Measurements from ENCODE around the gene MYO1B.

MYO1B gene

GRCh38 chr2:191417746-191418145 lies 172.5 kb downstream of the MYO1B start:
- no peak overlapping the region for H2AFZ ChIP-seq (ENCODE audit: low read depth, low read length)
- H3K14ac ChIP-seq (ENCODE audit: low read length in 2 of 2): no peak overlapping the region
- 97% methylated on average over 6 of the region's 7 CpGs for WGBS
- peaks cover 5% of the 10 kb centered on the region for H3K79me1 ChIP-seq (replicated peaks; ENCODE audit: low read length, poor library complexity, severe bottlenecking)
- H2BK120ac ChIP-seq (ENCODE audit: low read depth, low read length): no peak overlapping the region
- H3K4me1 ChIP-seq (ENCODE audit: control insufficient read depth, insufficient read depth, low read depth, low read length): no peaks in the 10 kb centered on the region
- H2AK5ac ChIP-seq (ENCODE audit: low read length, severe bottlenecking): no peak overlapping the region
- no peak overlapping the region for H4K8ac ChIP-seq (ENCODE audit: low read length)
- H3K4ac ChIP-seq (ENCODE audit: low read depth in 1 of 2, low read length in 2 of 2): no peak overlapping the region
- peak; percentile 8 for DNase-seq
- H3K36me3 ChIP-seq (ENCODE audit: control insufficient read depth in 1 of 2, insufficient read depth in 2 of 2, low read depth in 1 of 2, low read length in 2 of 2): peaks cover 21 to 95% of the 10 kb centered on the region in 2 experiments
- no peaks in the 10 kb centered on the region for H3K27me3 ChIP-seq (ENCODE audit: control insufficient read depth in 1 of 2, insufficient read depth in 1 of 2, low read length in 2 of 2)
- H3K4me3 ChIP-seq (ENCODE audit: insufficient read depth in 1 of 2, low read depth in 1 of 2, low read length in 2 of 2): no peak overlapping the region
- H4K91ac ChIP-seq (ENCODE audit: low read length): no peak overlapping the region
- H2BK15ac ChIP-seq (ENCODE audit: low read depth, poor library complexity, severe bottlenecking): no peak overlapping the region
- no peaks in the 10 kb centered on the region for H3K9me3 ChIP-seq (ENCODE audit: control insufficient read depth, low read length)
- H3K9ac ChIP-seq (ENCODE audit: low read length): no peak overlapping the region
- no peak overlapping the region for H2BK12ac ChIP-seq (ENCODE audit: low read length in 2 of 2)
- no peak overlapping the region for H3K27ac ChIP-seq (ENCODE audit: low read length, poor library complexity, severe bottlenecking)
- peak overlapping the region in 1 of 2 experiments; percentile 59 for H3K23ac ChIP-seq (ENCODE audit: low read length in 2 of 2)
- H2BK5ac ChIP-seq (ENCODE audit: low read depth, low read length, poor library complexity, severe bottlenecking): no peak overlapping the region
- no peak overlapping the region for H3K4me2 ChIP-seq (ENCODE audit: low read length, poor library complexity, severe bottlenecking)
- H3K18ac ChIP-seq (ENCODE audit: low read depth in 1 of 2, low read length in 2 of 2): no peak overlapping the region

GRCh38 chr2:191421950-191422349 lies 176.7 kb downstream of the MYO1B start:
- H3K4ac ChIP-seq (ENCODE audit: low read depth in 1 of 2, low read length in 2 of 2): no peak overlapping the region
- WGBS: 98% methylated on average over 2 of the region's 2 CpGs
- H3K27ac ChIP-seq (ENCODE audit: low read length, poor library complexity, severe bottlenecking): no peak overlapping the region
- peak; percentile 33 for DNase-seq
- H2BK12ac ChIP-seq (ENCODE audit: low read length in 2 of 2): no peak overlapping the region
- no peak overlapping the region for H3K4me3 ChIP-seq (ENCODE audit: insufficient read depth in 1 of 2, low read depth in 1 of 2, low read length in 2 of 2)
- no peak overlapping the region for H3K9ac ChIP-seq (ENCODE audit: low read length)
- H2AK5ac ChIP-seq (ENCODE audit: low read length, severe bottlenecking): no peak overlapping the region
- H2BK120ac ChIP-seq (ENCODE audit: low read depth, low read length): no peak overlapping the region
- peak overlapping the region in 1 of 2 experiments; percentile 24 for H3K18ac ChIP-seq (ENCODE audit: low read depth in 1 of 2, low read length in 2 of 2)
- no peak overlapping the region for H2AFZ ChIP-seq (ENCODE audit: low read depth, low read length)
- H3K14ac ChIP-seq (ENCODE audit: low read length in 2 of 2): no peak overlapping the region
- H4K8ac ChIP-seq (ENCODE audit: low read length): no peak overlapping the region
- peaks cover 3% of the 10 kb centered on the region for H3K79me1 ChIP-seq (replicated peaks; ENCODE audit: low read length, poor library complexity, severe bottlenecking)
- H3K27me3 ChIP-seq (ENCODE audit: control insufficient read depth in 1 of 2, insufficient read depth in 1 of 2, low read length in 2 of 2): no peaks in the 10 kb centered on the region
- no peak overlapping the region for H3K23ac ChIP-seq (ENCODE audit: low read length in 2 of 2)
- H2BK5ac ChIP-seq (ENCODE audit: low read depth, low read length, poor library complexity, severe bottlenecking): no peak overlapping the region
- H3K4me1 ChIP-seq (ENCODE audit: control insufficient read depth, insufficient read depth, low read depth, low read length): no peaks in the 10 kb centered on the region
- no peak overlapping the region for H3K4me2 ChIP-seq (ENCODE audit: low read length, poor library complexity, severe bottlenecking)
- peaks cover 24 to 96% of the 10 kb centered on the region in 2 experiments for H3K36me3 ChIP-seq (ENCODE audit: control insufficient read depth in 1 of 2, insufficient read depth in 2 of 2, low read depth in 1 of 2, low read length in 2 of 2)
- H2BK15ac ChIP-seq (ENCODE audit: low read depth, poor library complexity, severe bottlenecking): no peak overlapping the region
- no peak overlapping the region for H4K91ac ChIP-seq (ENCODE audit: low read length)
- H3K9me3 ChIP-seq (ENCODE audit: control insufficient read depth, low read length): no peaks in the 10 kb centered on the region

GRCh38 chr2:191427031-191427430 lies 181.8 kb downstream of the MYO1B start:
- H3K36me3 ChIP-seq (ENCODE audit: control insufficient read depth in 1 of 2, insufficient read depth in 2 of 2, low read depth in 1 of 2, low read length in 2 of 2): peaks cover 8 to 49% of the 10 kb centered on the region in 2 experiments
- no peak overlapping the region for H3K4me2 ChIP-seq (ENCODE audit: low read length, poor library complexity, severe bottlenecking)
- no peak overlapping the region for H3K4ac ChIP-seq (ENCODE audit: low read depth in 1 of 2, low read length in 2 of 2)
- peaks cover 2% of the 10 kb centered on the region for H3K79me1 ChIP-seq (replicated peaks; ENCODE audit: low read length, poor library complexity, severe bottlenecking)
- no peaks in the 10 kb centered on the region for H3K4me1 ChIP-seq (ENCODE audit: control insufficient read depth, insufficient read depth, low read depth, low read length)
- no peak overlapping the region for H2BK15ac ChIP-seq (ENCODE audit: low read depth, poor library complexity, severe bottlenecking)
- no peak overlapping the region for H2BK5ac ChIP-seq (ENCODE audit: low read depth, low read length, poor library complexity, severe bottlenecking)
- H2AK5ac ChIP-seq (ENCODE audit: low read length, severe bottlenecking): no peak overlapping the region
- 91% methylated on average over 4 of the region's 4 CpGs for WGBS
- no peak overlapping the region for H4K91ac ChIP-seq (ENCODE audit: low read length)
- DNase-seq: no peak
- H4K8ac ChIP-seq (ENCODE audit: low read length): no peak overlapping the region
- H3K27me3 ChIP-seq (ENCODE audit: control insufficient read depth in 1 of 2, insufficient read depth in 1 of 2, low read length in 2 of 2): no peaks in the 10 kb centered on the region
- no peak overlapping the region for H2BK12ac ChIP-seq (ENCODE audit: low read length in 2 of 2)
- no peak overlapping the region for H3K18ac ChIP-seq (ENCODE audit: low read depth in 1 of 2, low read length in 2 of 2)
- H3K23ac ChIP-seq (ENCODE audit: low read length in 2 of 2): no peak overlapping the region
- H3K9me3 ChIP-seq (ENCODE audit: control insufficient read depth, low read length): no peaks in the 10 kb centered on the region
- H2BK120ac ChIP-seq (ENCODE audit: low read depth, low read length): no peak overlapping the region
- H2AFZ ChIP-seq (ENCODE audit: low read depth, low read length): no peak overlapping the region
- no peak overlapping the region for H3K4me3 ChIP-seq (ENCODE audit: insufficient read depth in 1 of 2, low read depth in 1 of 2, low read length in 2 of 2)
- H3K14ac ChIP-seq (ENCODE audit: low read length in 2 of 2): no peak overlapping the region
- H3K27ac ChIP-seq (ENCODE audit: low read length, poor library complexity, severe bottlenecking): no peak overlapping the region
- H3K9ac ChIP-seq (ENCODE audit: low read length): no peak overlapping the region

DNA sequence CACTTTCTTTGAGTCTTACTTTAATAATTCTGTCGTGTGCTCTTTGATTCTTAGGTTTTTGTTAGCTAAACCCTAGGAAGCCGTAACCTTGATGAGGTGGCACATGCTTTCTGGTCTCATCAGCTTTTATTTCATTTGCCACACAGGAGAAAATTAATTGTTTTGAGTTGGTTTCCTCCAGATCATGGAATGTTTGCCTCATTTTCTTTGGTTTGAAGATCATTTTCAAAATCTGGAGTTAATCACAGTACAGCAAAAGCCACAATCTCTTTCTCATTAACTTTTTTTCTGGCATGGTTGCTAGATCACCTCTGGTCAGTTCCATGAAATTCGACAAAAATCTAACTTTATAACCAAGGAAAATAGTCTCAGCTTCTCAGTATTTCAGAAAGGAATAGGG lies 182.9 kb downstream of the MYO1B start:
- WGBS: 100% methylated on average over 2 of the region's 3 CpGs
- Histone ChIP-seq H3K14ac (ENCODE audit: low read length in 2 of 2) (no peak overlapping the region), H4K91ac (ENCODE audit: low read length) (no peak overlapping the region), H2BK120ac (ENCODE audit: low read depth, low read length) (no peak overlapping the region), H3K4me1 (ENCODE audit: control insufficient read depth, insufficient read depth, low read depth, low read length) (no peaks in the 10 kb centered on the region), H3K9ac (ENCODE audit: low read length) (peak overlapping the region; percentile 5), H3K4me3 (ENCODE audit: insufficient read depth in 1 of 2, low read depth in 1 of 2, low read length in 2 of 2) (no peak overlapping the region), H3K4me2 (ENCODE audit: low read length, poor library complexity, severe bottlenecking) (no peak overlapping the region), H2BK5ac (ENCODE audit: low read depth, low read length, poor library complexity, severe bottlenecking) (no peak overlapping the region), H2AK5ac (ENCODE audit: low read length, severe bottlenecking) (no peak overlapping the region), H2BK12ac (ENCODE audit: low read length in 2 of 2) (no peak overlapping the region), H3K23ac (ENCODE audit: low read length in 2 of 2) (no peak overlapping the region), H3K79me1 (replicated peaks; ENCODE audit: low read length, poor library complexity, severe bottlenecking) (no peaks in the 10 kb centered on the region), H3K18ac (ENCODE audit: low read depth in 1 of 2, low read length in 2 of 2) (no peak overlapping the region), H3K27me3 (ENCODE audit: control insufficient read depth in 1 of 2, insufficient read depth in 1 of 2, low read length in 2 of 2) (no peaks in the 10 kb centered on the region), H3K4ac (ENCODE audit: low read depth in 1 of 2, low read length in 2 of 2) (no peak overlapping the region), H3K9me3 (ENCODE audit: control insufficient read depth, low read length) (no peaks in the 10 kb centered on the region), H3K36me3 (ENCODE audit: control insufficient read depth in 1 of 2, insufficient read depth in 2 of 2, low read depth in 1 of 2, low read length in 2 of 2) (peaks cover 6 to 38% of the 10 kb centered on the region in 2 experiments), H3K27ac (ENCODE audit: low read length, poor library complexity, severe bottlenecking) (no peak overlapping the region), H2BK15ac (ENCODE audit: low read depth, poor library complexity, severe bottlenecking) (no peak overlapping the region), H4K8ac (ENCODE audit: low read length) (no peak overlapping the region), H2AFZ (ENCODE audit: low read depth, low read length) (no peak overlapping the region)
- DNase-seq: no peak

Data from mesenchymal stem cell (in vitro differentiated cells and primary cell).